Measurements from ENCODE around the gene KRTAP12-2.
"Not testable (repeated sequence)": the region's sequence is repeated elsewhere in the genome, so short reads cannot be mapped to it uniquely, and the experiment has no call there.

The KRTAP12-2 gene

GRCh38 chr21:44687671-44688070, 20.9 kb upstream of the KRTAP12-2 start:
- Histone ChIP-seq H3K27ac (ENCODE audit: poor library complexity, severe bottlenecking) (no peak overlapping the region), H3K9me3 (ENCODE audit: severe bottlenecking) (peaks cover under 1% of the 10 kb centered on the region), H3K4me1 (ENCODE audit: insufficient read depth, poor library complexity, severe bottlenecking) (no peaks in the 10 kb centered on the region), H3K36me3 (ENCODE audit: low read depth) (no peaks in the 10 kb centered on the region), H3K4me3 (ENCODE audit: severe bottlenecking) (no peak overlapping the region), H3K27me3 (ENCODE audit: insufficient read depth, poor library complexity, severe bottlenecking) (peaks cover 24% of the 10 kb centered on the region)
- no peak for TF ChIP-seq CTCF (IDR thresholded peaks at IDR 0.05; ENCODE audit: poor library complexity, severe bottlenecking)
- no peak for DNase-seq (ENCODE audit: low spot score)
- ATAC-seq (ENCODE audit: low read depth), result no peak

GRCh38 chr21:44686843-44687561, 20.3 kb upstream of the KRTAP12-2 start:
- ATAC-seq (ENCODE audit: low read depth), result no peak
- H3K9me3 ChIP-seq (ENCODE audit: severe bottlenecking), result no peaks in the 10 kb centered on the region

GRCh38 chr21:44686000-44686781, 19.5 kb upstream of the KRTAP12-2 start:
- TF ChIP-seq CTCF (IDR thresholded peaks at IDR 0.05; ENCODE audit: poor library complexity, severe bottlenecking), result no peak
- Histone ChIP-seq H3K36me3 (ENCODE audit: low read depth) (no peaks in the 10 kb centered on the region), H3K4me3 (ENCODE audit: severe bottlenecking) (no peak overlapping the region), H3K4me1 (ENCODE audit: insufficient read depth, poor library complexity, severe bottlenecking) (no peaks in the 10 kb centered on the region), H3K9me3 (ENCODE audit: severe bottlenecking) (no peaks in the 10 kb centered on the region), H3K27ac (ENCODE audit: poor library complexity, severe bottlenecking) (no peak overlapping the region), H3K27me3 (ENCODE audit: insufficient read depth, poor library complexity, severe bottlenecking) (peaks cover 14% of the 10 kb centered on the region)
- ATAC-seq (ENCODE audit: low read depth) (no peak), DNase-seq (ENCODE audit: low spot score) (no peak)

More at GRCh38 chr21:44686843-44687561, 20.3 kb upstream of the KRTAP12-2 start:
- Histone ChIP-seq H3K36me3 (ENCODE audit: low read depth) (no peaks in the 10 kb centered on the region), H3K27ac (ENCODE audit: poor library complexity, severe bottlenecking) (no peak overlapping the region), H3K4me3 (ENCODE audit: severe bottlenecking) (no peak overlapping the region), H3K4me1 (ENCODE audit: insufficient read depth, poor library complexity, severe bottlenecking) (no peaks in the 10 kb centered on the region), H3K27me3 (ENCODE audit: insufficient read depth, poor library complexity, severe bottlenecking) (peaks cover 17% of the 10 kb centered on the region)
- TF ChIP-seq CTCF (IDR thresholded peaks at IDR 0.05; ENCODE audit: poor library complexity, severe bottlenecking), result no peak
- no peak for DNase-seq (ENCODE audit: low spot score)

GRCh38 chr21:44685050-44685449, 18.3 kb upstream of the KRTAP12-2 start:
- H3K36me3 ChIP-seq (ENCODE audit: low read depth); ATAC-seq (ENCODE audit: low read depth); H3K4me1 ChIP-seq (ENCODE audit: insufficient read depth, poor library complexity, severe bottlenecking); H3K4me3 ChIP-seq (ENCODE audit: severe bottlenecking); H3K27ac ChIP-seq (ENCODE audit: poor library complexity, severe bottlenecking); H3K9me3 ChIP-seq (ENCODE audit: severe bottlenecking); DNase-seq (ENCODE audit: low spot score): not testable (repeated sequence)
- peaks cover 17% of the 10 kb centered on the region for H3K27me3 ChIP-seq (ENCODE audit: insufficient read depth, poor library complexity, severe bottlenecking)

- H3K27ac ChIP-seq (ENCODE audit: poor library complexity, severe bottlenecking), result no peak overlapping the region
- TF ChIP-seq CTCF (IDR thresholded peaks at IDR 0.05; ENCODE audit: poor library complexity, severe bottlenecking), result no peak
- H3K9me3 ChIP-seq (ENCODE audit: severe bottlenecking), result no peaks in the 10 kb centered on the region
- no peaks in the 10 kb centered on the region for H3K4me1 ChIP-seq (ENCODE audit: insufficient read depth, poor library complexity, severe bottlenecking)
- H3K36me3 ChIP-seq (ENCODE audit: low read depth), result no peaks in the 10 kb centered on the region
- no peak for DNase-seq (ENCODE audit: low spot score)
- peaks cover 23% of the 10 kb centered on the region for H3K27me3 ChIP-seq (ENCODE audit: insufficient read depth, poor library complexity, severe bottlenecking)
- ATAC-seq (ENCODE audit: low read depth), result no peak
- H3K4me3 ChIP-seq (ENCODE audit: severe bottlenecking), result no peak overlapping the region
These were observed 17.8 kb upstream of the KRTAP12-2 start for GRCh38 chr21:44684483-44684882.

Data from RWPE2 (cell line).